Activated CD4-positive, alpha-beta T cell treated with anti-CD3 and anti-CD28 coated beads, Interleukin-2, Interleukin-4, amounts not matched to agents 100 ng/mL and 50 ng/mL, durations not matched to agents 16 hours and 8 hours (primary cell): ENCODE data around the gene GRIK2.

ENCODE experiments used
- DNase-seq: peaks from one replicate; pipeline ENCODE4 v3.0.0-alpha.2; 2020; ENCODE audit warnings: low spot score

GRIK2 gene

GRCh38 chr6:101719521-101719920, 326.0 kb downstream of the GRIK2 start:
- no peak for DNase-seq

- no peak for DNase-seq
Measured at GRCh38 chr6:101722471-101722870, 329.0 kb downstream of the GRIK2 start.

GRCh38 chr6:101722991-101723579, 329.6 kb downstream of the GRIK2 start:
- DNase-seq: peak; percentile 0

- no peak for DNase-seq
Measured at GRCh38 chr6:101728388-101728787, 334.9 kb downstream of the GRIK2 start.

GRCh38 chr6:101728956-101729355, 335.4 kb downstream of the GRIK2 start:
- no peak for DNase-seq

- no peak for DNase-seq
Measured at GRCh38 chr6:101730954-101731353, 337.4 kb downstream of the GRIK2 start.

GRCh38 chr6:101733899-101734298, 340.4 kb downstream of the GRIK2 start:
- no peak for DNase-seq

GRCh38 chr6:101738481-101738880, 345.0 kb downstream of the GRIK2 start:
- DNase-seq: no peak

- no peak for DNase-seq
Measured at GRCh38 chr6:101740631-101741030, 347.1 kb downstream of the GRIK2 start.

- DNase-seq: no peak
Measured at GRCh38 chr6:101741474-101742171, 348.1 kb downstream of the GRIK2 start.

GRCh38 chr6:101747160-101747559, 353.7 kb downstream of the GRIK2 start:
- DNase-seq: no peak

- DNase-seq: no peak
Measured at GRCh38 chr6:101747716-101748115, 354.2 kb downstream of the GRIK2 start.

- no peak for DNase-seq
Measured at GRCh38 chr6:101755931-101756330, 362.4 kb downstream of the GRIK2 start.

- no peak for DNase-seq
Measured at GRCh38 chr6:101758368-101758767, 364.9 kb downstream of the GRIK2 start.

GRCh38 chr6:101760843-101761621, 367.5 kb downstream of the GRIK2 start:
- DNase-seq: no peak

GRCh38 chr6:101762851-101763250, 369.3 kb downstream of the GRIK2 start:
- DNase-seq: no peak

GRCh38 chr6:101765281-101765680, 371.8 kb downstream of the GRIK2 start:
- no peak for DNase-seq

GRCh38 chr6:101770116-101770515, 376.6 kb downstream of the GRIK2 start:
- no peak for DNase-seq

- DNase-seq: no peak
Measured at GRCh38 chr6:101776919-101777350, 383.4 kb downstream of the GRIK2 start.

- no peak for DNase-seq
Measured at GRCh38 chr6:101777646-101778045, 384.1 kb downstream of the GRIK2 start.

- DNase-seq: no peak
Measured at GRCh38 chr6:101779051-101779844, 385.7 kb downstream of the GRIK2 start.

- no peak for DNase-seq
Measured at GRCh38 chr6:101783287-101783686, 389.8 kb downstream of the GRIK2 start.
